Liver (tissue), 9 donors: Measurements from ENCODE around the gene ZNRD2. TPM values are rescaled to one million over a fixed set of nuclear protein-coding genes. Genes with fewer than 3 reads are reported as not detected.
"Not testable (repeated sequence)": the region's sequence is repeated elsewhere in the genome, so short reads cannot be mapped to it uniquely, and the experiment has no call there.

Experiments used
- DNase-seq: peaks from one replicate; pipeline ENCODE4 v3.0.0-alpha.2; 2017; ENCODE audit warnings: low spot score
- H3K27ac ChIP-seq, 2 donors: one replicate each; pipeline ENCODE4 v1.7.0; 2013; ENCODE audit warnings: inconsistent platforms in 2 of 2, low read length in 2 of 2, control low read depth in 1 of 2, low read depth in 1 of 2, mild to moderate bottlenecking in 1 of 2
- H3K27me3 ChIP-seq, 4 donors: one replicate each; pipeline versions ENCODE4 v1.6.1 to v1.7.0; 2013; ENCODE audit warnings: low read length in 3 of 4, inconsistent platforms in 1 of 4, mild to moderate bottlenecking in 1 of 4, moderate library complexity in 1 of 4; ENCODE audit not compliant: control insufficient read depth in 4 of 4, insufficient read depth in 4 of 4
- H3K36me3 ChIP-seq, 4 donors: one replicate each; pipeline versions ENCODE4 v1.6.1 to v1.7.0; 2013; ENCODE audit warnings: low read length in 3 of 4, mild to moderate bottlenecking in 3 of 4, low read depth in 1 of 4, moderate library complexity in 1 of 4; ENCODE audit not compliant: control insufficient read depth in 4 of 4, insufficient read depth in 3 of 4
- H3K4me1 ChIP-seq, 4 donors: one replicate each; pipeline versions ENCODE4 v1.6.1 to v1.7.0; 2013; ENCODE audit warnings: low read length in 3 of 4, mild to moderate bottlenecking in 3 of 4, moderate library complexity in 1 of 4; ENCODE audit not compliant: control insufficient read depth in 4 of 4, insufficient read depth in 4 of 4
- H3K4me3 ChIP-seq, 3 donors: one replicate each; pipeline versions ENCODE4 v1.6.1 to v1.7.0; 2013; ENCODE audit warnings: low read length in 3 of 3, control low read depth in 1 of 3, low read depth in 1 of 3, mild to moderate bottlenecking in 1 of 3
- H3K9ac ChIP-seq, 2 donors: one replicate each; pipeline ENCODE4 v1.7.0; 2013; ENCODE audit warnings: low read length in 2 of 2, mild to moderate bottlenecking in 2 of 2, moderate library complexity in 2 of 2, control low read depth in 1 of 2, low read depth in 1 of 2
- H3K9me3 ChIP-seq, 4 donors: one replicate each; pipeline versions ENCODE4 v1.6.1 to v1.7.0; 2013; ENCODE audit warnings: low read length in 3 of 4; ENCODE audit not compliant: control insufficient read depth in 4 of 4
- ATF3 ChIP-seq: IDR thresholded peaks from 2 replicates; pipeline ENCODE4 v1.6.1; 2016; ENCODE audit warnings: antibody characterized with exemption
- CTCF ChIP-seq: fragments of 150-350 bp; IDR thresholded peaks from 2 replicates; pipeline ENCODE4 v1.5.1; 2017; ENCODE audit warnings: improper control_type of control experiment, low read depth, low read length; ENCODE audit not compliant: missing input control
- EGR1 ChIP-seq, 2 donors: IDR thresholded peaks; 2 replicates each; pipeline ENCODE4 v1.6.1; 2016 to 2018; ENCODE audit warnings: antibody characterized with exemption in 2 of 2, low read depth in 2 of 2
- FOXA1 ChIP-seq: IDR thresholded peaks from 2 replicates; pipeline ENCODE4 v1.6.1; 2016; ENCODE audit warnings: antibody characterized with exemption
- FOXA2 ChIP-seq: IDR thresholded peaks from 2 replicates; pipeline ENCODE4 v1.6.1; 2016; ENCODE audit warnings: antibody characterized with exemption
- GABPA ChIP-seq, 2 donors: IDR thresholded peaks in 1 of 2; conservative IDR thresholded peaks in 1 of 2; 2 replicates each; pipeline ENCODE4 v1.6.1; 2016; ENCODE audit warnings: antibody characterized with exemption in 2 of 2, mild to moderate bottlenecking in 1 of 2, moderate library complexity in 1 of 2
- HNF4A ChIP-seq, 2 donors: conservative IDR thresholded peaks; 2 replicates each; pipeline ENCODE4 v1.6.1; 2016; ENCODE audit warnings: antibody characterized with exemption in 2 of 2, mild to moderate bottlenecking in 2 of 2
- HNF4G ChIP-seq: IDR thresholded peaks from 2 replicates; pipeline ENCODE4 v1.6.1; 2016; ENCODE audit warnings: antibody characterized with exemption
- JUND ChIP-seq, 2 donors: IDR thresholded peaks; 2 replicates each; pipeline ENCODE4 v1.6.1; 2016; ENCODE audit warnings: antibody characterized with exemption in 2 of 2
- MAX ChIP-seq: IDR thresholded peaks from 2 replicates; pipeline ENCODE4 v1.6.1; 2016; ENCODE audit warnings: antibody characterized with exemption
- NR2F2 ChIP-seq: IDR thresholded peaks from 2 replicates; pipeline ENCODE4 v1.6.1; 2016; ENCODE audit warnings: antibody characterized with exemption
- RAD21 ChIP-seq, 2 donors: IDR thresholded peaks; 2 replicates each; pipeline ENCODE4 v1.6.1; 2016; ENCODE audit warnings: antibody characterized with exemption in 2 of 2, mild to moderate bottlenecking in 2 of 2
- REST ChIP-seq: IDR thresholded peaks from 2 replicates; pipeline ENCODE4 v1.6.1; 2016; ENCODE audit warnings: antibody characterized with exemption, mild to moderate bottlenecking
- RXRA ChIP-seq, 2 donors: IDR thresholded peaks; 2 replicates each; pipeline ENCODE4 v1.6.1; 2017 to 2018; ENCODE audit warnings: antibody characterized with exemption in 2 of 2, mild to moderate bottlenecking in 1 of 2
- SP1 ChIP-seq: IDR thresholded peaks from 2 replicates; pipeline ENCODE4 v1.6.1; 2018; ENCODE audit warnings: antibody characterized with exemption, mild to moderate bottlenecking
- TAF1 ChIP-seq: conservative IDR thresholded peaks from 2 replicates; pipeline ENCODE4 v1.6.1; 2016; ENCODE audit warnings: antibody characterized with exemption, mild to moderate bottlenecking
- YY1 ChIP-seq: IDR thresholded peaks from 2 replicates; pipeline ENCODE4 v1.6.1; 2016; ENCODE audit warnings: antibody characterized with exemption, mild to moderate bottlenecking
- ZBTB33 ChIP-seq: IDR thresholded peaks from 2 replicates; pipeline ENCODE4 v1.6.1; 2016; ENCODE audit warnings: antibody characterized with exemption
- WGBS: extraction: QIAGEN DNeasy Blood & Tissue Kit; methylation state at CpG from one replicate; pipeline ENCODE4 v1.1.7; 2013; 5-methylcytosine and 5-hydroxymethylcytosine counted together
- polyA plus RNA-seq, 2 donors: library from polyadenylated mRNA; stranded (reverse) in 1 of 2; unstranded in 1 of 2; fragments of 200-250 nt in 1 of 2; fragments of >200 nt in 1 of 2; fragmentation: Nextera tagmentation in 1 of 2; extraction: Ambion mirVana in 1 of 2; gene quantifications; one replicate each; pipeline versions ENCODE4 v1.2.1 to v1.2.3, GENCODE V29; 2013 to 2015
- total RNA-seq, 2 donors: library from RNA; depleted of rRNA; stranded (reverse); fragments of >200 nt; gene quantifications; one replicate each; pipeline ENCODE4 v1.2.3, GENCODE V29; 2014
- donor health status: healthy.
- donor health status: healthy.
- donor health status: healthy.
- donor health status: healthy.
- donor health status: healthy.

Gene ZNRD2
- total RNA-seq (10 to 100 TPM; 18.2 to 22.7 TPM), polyA plus RNA-seq (10 to 100 TPM; 33.3 to 39.5 TPM)

- H3K9ac ChIP-seq = peak within 1 kb of the TSS; percentile 82 to 88
- DNase-seq = peak; percentile 93
- H3K27ac ChIP-seq = peak within 1 kb of the TSS; percentile 94
- no peaks in the 10 kb centered on the region for H3K27me3 ChIP-seq
- TF ChIP-seq JUND (IDR thresholded peaks at IDR 0.05) (no peak), FOXA1 (no peak), RXRA (IDR thresholded peaks at IDR 0.05) (peak; percentile 52 to 62), RAD21 (IDR thresholded peaks at IDR 0.05) (peak in 1 of 2 donors; percentile 60), TAF1 (no peak), YY1 (peak; percentile 95), REST (peak; percentile 25), MAX (peak; percentile 70), CTCF (peak; percentile 33), EGR1 (IDR thresholded peaks at IDR 0.05; ENCODE audit: low read depth in 2 of 2) (peak in 1 of 2 donors; percentile 18), FOXA2 (no peak), HNF4A (conservative IDR thresholded peaks at IDR 0.05) (peak in 1 of 2 donors; percentile 41), ATF3 (no peak), SP1 (peak; percentile 80), HNF4G (no peak), GABPA (IDR thresholded peaks at IDR 0.05 in 1 of 2, conservative IDR thresholded peaks at IDR 0.05 in 1 of 2) (peak; percentile 91 to 99), NR2F2 (peak; percentile 95), ZBTB33 (no peak)
- under 1% methylated on average over 89 of the region's 89 CpGs for WGBS
- peaks cover 15 to 55% (median 49%) of the 10 kb centered on the region in 4 donors for H3K4me1 ChIP-seq
- H3K9me3 ChIP-seq = no peaks in the 10 kb centered on the region
- peak within 1 kb of the TSS; percentile 81 to 93 (median 92) for H3K4me3 ChIP-seq
- peaks cover 0 to 6% (median 1%) of the 10 kb centered on the region in 4 donors for H3K36me3 ChIP-seq
These were observed at the start of gene ZNRD2 for GRCh38 chr11:65569973-65570918. Gene ZNRD2, plus strand, starts transcription at chr11:65570477. Its CDS starts 15 bp downstream, at chr11:65570492.

GRCh38 chr11:65521777-65522521 is 48.3 kb upstream of the ZNRD2 start:
- H3K36me3 ChIP-seq, H3K27ac ChIP-seq, H3K9ac ChIP-seq, DNase-seq, H3K4me3 ChIP-seq, H3K27me3 ChIP-seq, H3K9me3 ChIP-seq: not testable (repeated sequence)
- 90% methylated on average over 20 of the region's 20 CpGs for WGBS
- peaks cover 6 to 25% (median 19%) of the 10 kb centered on the region in 4 donors for H3K4me1 ChIP-seq
